Measurements from ENCODE around the gene COL19A1. TPM values are rescaled to one million over a fixed set of nuclear protein-coding genes. Genes with fewer than 3 reads are reported as not detected.

COL19A1 gene
- total RNA-seq, 4 donors from 2014 or later = 0.35 to 5.0 (median 0.62) TPM

GRCh38 chr6:70028926-70029325, 162.6 kb downstream of the COL19A1 start:
- H3K9me3 ChIP-seq = no peaks in the 10 kb centered on the region
- no peaks in the 10 kb centered on the region for H3K27me3 ChIP-seq
- H3K36me3 ChIP-seq = no peaks in the 10 kb centered on the region
- H3K4me1 ChIP-seq = no peaks in the 10 kb centered on the region
- TF ChIP-seq CTCF (IDR thresholded peaks at IDR 0.05) (no peak), POLR2A (IDR thresholded peaks at IDR 0.05) (no peak)
- no peak overlapping the region for H3K27ac ChIP-seq
- no peak overlapping the region for H3K4me3 ChIP-seq
- DNase-seq = no peak

- TF ChIP-seq POLR2A (IDR thresholded peaks at IDR 0.05) (no peak), CTCF (IDR thresholded peaks at IDR 0.05) (no peak)
- no peaks in the 10 kb centered on the region for H3K9me3 ChIP-seq
- H3K27me3 ChIP-seq = no peaks in the 10 kb centered on the region
- H3K4me3 ChIP-seq = no peak overlapping the region
- no peak overlapping the region for H3K27ac ChIP-seq
- no peaks in the 10 kb centered on the region for H3K36me3 ChIP-seq
- DNase-seq = no peak
- H3K4me1 ChIP-seq = no peaks in the 10 kb centered on the region
Measured at GRCh38 chr6:70033781-70034180, 167.4 kb downstream of the COL19A1 start.

- Histone ChIP-seq H3K27me3 (no peaks in the 10 kb centered on the region), H3K4me1 (no peaks in the 10 kb centered on the region), H3K27ac (no peak overlapping the region), H3K4me3 (no peak overlapping the region), H3K36me3 (no peaks in the 10 kb centered on the region), H3K9me3 (no peaks in the 10 kb centered on the region)
- TF ChIP-seq CTCF (IDR thresholded peaks at IDR 0.05) (no peak), POLR2A (IDR thresholded peaks at IDR 0.05) (no peak)
- DNase-seq = no peak
Measured at GRCh38 chr6:70037445-70037844, 171.1 kb downstream of the COL19A1 start.

- Histone ChIP-seq H3K9me3 (no peaks in the 10 kb centered on the region), H3K27ac (no peak overlapping the region), H3K4me3 (no peak overlapping the region), H3K36me3 (no peaks in the 10 kb centered on the region), H3K27me3 (no peaks in the 10 kb centered on the region), H3K4me1 (no peaks in the 10 kb centered on the region)
- no peak for DNase-seq
- TF ChIP-seq POLR2A (IDR thresholded peaks at IDR 0.05) (no peak), CTCF (IDR thresholded peaks at IDR 0.05) (no peak)
Measured at GRCh38 chr6:70040766-70041165, 174.4 kb downstream of the COL19A1 start.

GRCh38 chr6:70041411-70041810, 175.1 kb downstream of the COL19A1 start:
- no peaks in the 10 kb centered on the region for H3K4me1 ChIP-seq
- no peaks in the 10 kb centered on the region for H3K36me3 ChIP-seq
- TF ChIP-seq CTCF (IDR thresholded peaks at IDR 0.05) = no peak
- TF ChIP-seq POLR2A (IDR thresholded peaks at IDR 0.05) = no peak
- H3K27me3 ChIP-seq = no peaks in the 10 kb centered on the region
- no peak overlapping the region for H3K27ac ChIP-seq
- H3K9me3 ChIP-seq = no peaks in the 10 kb centered on the region
- DNase-seq = no peak
- no peak overlapping the region for H3K4me3 ChIP-seq

GRCh38 chr6:70045413-70045812, 179.1 kb downstream of the COL19A1 start:
- H3K36me3 ChIP-seq = no peaks in the 10 kb centered on the region
- no peak overlapping the region for H3K4me3 ChIP-seq
- no peak for TF ChIP-seq POLR2A (IDR thresholded peaks at IDR 0.05)
- TF ChIP-seq CTCF (IDR thresholded peaks at IDR 0.05) = no peak
- H3K9me3 ChIP-seq = no peaks in the 10 kb centered on the region
- H3K27me3 ChIP-seq = no peaks in the 10 kb centered on the region
- DNase-seq = no peak
- no peak overlapping the region for H3K27ac ChIP-seq
- no peaks in the 10 kb centered on the region for H3K4me1 ChIP-seq
